Mucosa of gallbladder (tissue), 1 donor: Measurements from ENCODE around the gene CTPS1. TPM values are rescaled to one million over a fixed set of nuclear protein-coding genes. Genes with fewer than 3 reads are reported as not detected.

Experiments
- total RNA-seq: library from RNA; stranded (reverse); gene quantifications from one replicate; pipeline ENCODE4 v1.2.1, GENCODE V29; 2021
- donor health status: DM: no; HTN: no; CAD: no.

The CTPS1 gene
- total RNA-seq, 1 donor from 2014 or later = 20.4 TPM

Other genes starting within 250 kb of the CTPS1 start
- 3.5 TPM for gene KCNQ4, start 195.9 kb upstream of the CTPS1 start, total RNA-seq
- 86.1 TPM for gene CITED4, start 117.3 kb upstream of the CTPS1 start, total RNA-seq
- gene SLFNL1, start 42.0 kb downstream of the CTPS1 start, total RNA-seq = 0.60 TPM